ENCODE measurements around the gene HTD2. TPM values are rescaled to one million over a fixed set of nuclear protein-coding genes. Genes with fewer than 3 reads are reported as not detected.

The HTD2 gene
- total RNA-seq: 10 to 100 TPM in 1 of 4 donors, 1 to 10 TPM in 2, not detected in 1; 4.8 to 12.8 (median 6.5) TPM

- H3K4me3 ChIP-seq: peak within 1 kb of the TSS; percentile 61 to 99 (median 72)
- peaks cover 0 to 26% (median 4%) of the 10 kb centered on the region in 4 donors for H3K4me1 ChIP-seq
- TF ChIP-seq POLR2A (IDR thresholded peaks at IDR 0.05): peak; percentile 48 to 76
- TF ChIP-seq, protein P1, sequence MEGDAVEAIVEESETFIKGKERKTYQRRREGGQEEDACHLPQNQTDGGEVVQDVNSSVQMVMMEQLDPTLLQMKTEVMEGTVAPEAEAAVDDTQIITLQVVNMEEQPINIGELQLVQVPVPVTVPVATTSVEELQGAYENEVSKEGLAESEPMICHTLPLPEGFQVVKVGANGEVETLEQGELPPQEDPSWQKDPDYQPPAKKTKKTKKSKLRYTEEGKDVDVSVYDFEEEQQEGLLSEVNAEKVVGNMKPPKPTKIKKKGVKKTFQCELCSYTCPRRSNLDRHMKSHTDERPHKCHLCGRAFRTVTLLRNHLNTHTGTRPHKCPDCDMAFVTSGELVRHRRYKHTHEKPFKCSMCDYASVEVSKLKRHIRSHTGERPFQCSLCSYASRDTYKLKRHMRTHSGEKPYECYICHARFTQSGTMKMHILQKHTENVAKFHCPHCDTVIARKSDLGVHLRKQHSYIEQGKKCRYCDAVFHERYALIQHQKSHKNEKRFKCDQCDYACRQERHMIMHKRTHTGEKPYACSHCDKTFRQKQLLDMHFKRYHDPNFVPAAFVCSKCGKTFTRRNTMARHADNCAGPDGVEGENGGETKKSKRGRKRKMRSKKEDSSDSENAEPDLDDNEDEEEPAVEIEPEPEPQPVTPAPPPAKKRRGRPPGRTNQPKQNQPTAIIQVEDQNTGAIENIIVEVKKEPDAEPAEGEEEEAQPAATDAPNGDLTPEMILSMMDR (IDR thresholded peaks at IDR 0.05): peak; percentile 96 to 99 (median 98)
- H3K27ac ChIP-seq: peak within 1 kb of the TSS; percentile 84 to 98 (median 96)
- H3K9me3 ChIP-seq: no peaks in the 10 kb centered on the region
- no peaks in the 10 kb centered on the region for H3K27me3 ChIP-seq
- peak; percentile 95 to 100 (median 99) for DNase-seq
- H3K36me3 ChIP-seq: peaks cover 0 to 18% (median 0%) of the 10 kb centered on the region in 3 donors
Measured at GRCh38 chr3:58305882-58306711, at the start of gene HTD2, which contains the start of gene RPP14. TSS of gene HTD2 (plus strand) at chr3:58306520. CDS start at chr3:58317614, 11,094 bp downstream. TSS of gene RPP14 (plus strand) at chr3:58306245. CDS start at chr3:58310330, 4,085 bp downstream.

DNA sequence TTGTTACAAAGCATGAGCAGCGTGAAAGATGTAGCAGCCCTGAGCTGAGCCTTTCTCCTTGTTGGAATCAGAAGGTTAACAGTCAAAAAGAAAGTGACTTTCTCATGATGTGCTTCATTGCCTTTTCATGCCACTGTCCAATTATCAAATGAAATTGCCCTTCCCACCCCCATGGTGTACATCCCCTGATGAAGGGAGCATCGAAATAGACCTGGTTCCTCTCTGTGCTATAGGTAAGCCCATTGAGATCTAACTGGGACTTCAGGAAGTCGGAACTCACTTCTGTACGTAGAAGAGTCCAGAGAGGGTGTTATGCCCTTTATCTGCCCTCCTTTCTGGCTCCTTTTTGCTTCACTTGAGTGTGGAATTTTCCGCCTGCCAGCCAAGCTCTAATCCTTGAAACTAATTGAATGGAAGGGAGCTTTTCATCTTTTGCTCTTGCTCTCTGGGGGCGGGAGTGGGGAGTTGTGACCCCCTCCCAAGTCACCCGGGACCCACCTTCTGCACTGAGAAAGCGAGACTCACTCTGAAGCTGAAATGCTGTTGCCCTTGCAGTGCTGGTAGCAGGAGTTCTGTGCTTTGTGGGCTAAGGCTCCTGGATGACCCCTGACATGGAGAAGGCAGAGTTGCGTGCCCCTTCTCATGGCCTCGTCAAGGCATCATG lies 47.8 kb upstream of the HTD2 start:
- H3K4me3 ChIP-seq: no peak overlapping the region
- no peak overlapping the region for H3K27ac ChIP-seq
- no peaks in the 10 kb centered on the region for H3K27me3 ChIP-seq
- H3K9me3 ChIP-seq: no peaks in the 10 kb centered on the region
- no peak for TF ChIP-seq POLR2A (IDR thresholded peaks at IDR 0.05)
- TF ChIP-seq, protein P1 (IDR thresholded peaks at IDR 0.05): no peak
- no peaks in the 10 kb centered on the region for H3K4me1 ChIP-seq
- no peak for DNase-seq
- H3K36me3 ChIP-seq: peaks cover 0 to 37% (median 0%) of the 10 kb centered on the region in 3 donors

DNA sequence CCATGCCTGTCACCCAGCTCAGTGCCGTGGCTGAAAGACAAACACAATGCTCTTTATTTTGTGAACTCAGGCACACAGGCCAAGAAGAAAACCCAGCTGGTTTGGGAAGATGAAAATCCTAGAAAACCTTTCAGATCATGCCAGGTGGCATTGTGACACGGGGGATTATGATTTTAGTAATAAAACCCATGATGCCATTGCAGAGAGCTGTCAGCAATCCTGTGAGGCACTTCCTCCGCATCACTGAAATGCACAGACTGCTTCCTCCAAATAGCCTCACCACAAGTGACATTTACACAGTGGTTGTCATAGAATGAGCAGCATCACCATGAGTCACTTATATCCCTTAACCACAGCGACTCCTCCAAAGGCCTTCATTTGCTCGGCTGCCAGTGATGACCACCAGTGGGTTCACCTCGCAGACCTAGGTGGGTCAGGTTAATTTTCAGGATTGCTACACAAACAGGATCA lies 46.0 kb upstream of the HTD2 start:
- TF ChIP-seq POLR2A (IDR thresholded peaks at IDR 0.05): no peak
- TF ChIP-seq, protein P1 (IDR thresholded peaks at IDR 0.05): no peak
- DNase-seq: no peak
- Histone ChIP-seq H3K27ac (no peak overlapping the region), H3K9me3 (no peaks in the 10 kb centered on the region), H3K36me3 (peaks cover 0 to 37% (median 0%) of the 10 kb centered on the region in 3 donors), H3K4me1 (no peaks in the 10 kb centered on the region), H3K27me3 (no peaks in the 10 kb centered on the region), H3K4me3 (no peak overlapping the region)

DNA sequence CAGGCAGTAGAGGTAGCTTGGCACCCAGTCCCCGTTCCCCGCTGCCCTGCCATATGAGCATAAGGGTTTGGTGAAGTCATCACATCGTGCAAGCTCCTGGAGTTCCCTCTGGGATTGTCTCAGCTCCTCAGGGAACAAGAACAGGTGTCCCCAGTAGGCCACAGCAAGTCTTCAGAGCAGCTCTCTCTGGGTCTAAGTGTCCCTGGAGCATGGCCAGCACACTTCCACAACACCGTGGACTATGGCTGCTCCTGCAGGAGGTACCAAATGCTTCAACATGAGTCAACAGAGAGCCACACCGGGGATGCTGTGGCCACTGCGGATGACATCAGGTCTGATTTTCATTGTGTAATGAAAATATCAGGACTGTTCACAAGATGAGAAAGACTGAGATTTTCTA lies 45.6 kb upstream of the HTD2 start:
- DNase-seq: no peak
- H3K4me1 ChIP-seq: no peaks in the 10 kb centered on the region
- no peak overlapping the region for H3K4me3 ChIP-seq
- no peaks in the 10 kb centered on the region for H3K27me3 ChIP-seq
- no peak for TF ChIP-seq POLR2A (IDR thresholded peaks at IDR 0.05)
- TF ChIP-seq, protein P1 (IDR thresholded peaks at IDR 0.05): no peak
- no peak overlapping the region for H3K27ac ChIP-seq
- peaks cover 0 to 37% (median 0%) of the 10 kb centered on the region in 3 donors for H3K36me3 ChIP-seq
- no peaks in the 10 kb centered on the region for H3K9me3 ChIP-seq

- Histone ChIP-seq H3K36me3 (peaks cover 0 to 38% (median 0%) of the 10 kb centered on the region in 3 donors), H3K4me1 (no peaks in the 10 kb centered on the region), H3K27ac (no peak overlapping the region), H3K27me3 (no peaks in the 10 kb centered on the region), H3K9me3 (no peaks in the 10 kb centered on the region), H3K4me3 (no peak overlapping the region)
- DNase-seq: no peak
- TF ChIP-seq, protein P1 (IDR thresholded peaks at IDR 0.05): no peak
- no peak for TF ChIP-seq POLR2A (IDR thresholded peaks at IDR 0.05)
Measured at GRCh38 chr3:58261954-58262666, 44.2 kb upstream of the HTD2 start.

Data from Peyer's patch (tissue), 4 donors.